Measurements from ENCODE around the gene DGKA.
"Not testable (repeated sequence)": the region's sequence is repeated elsewhere in the genome, so short reads cannot be mapped to it uniquely, and the experiment has no call there.

Gene DGKA

GRCh38 chr12:56003376-56003775, 72.4 kb downstream of the DGKA start:
- H3K4me3 ChIP-seq (ENCODE audit: low read depth in 1 of 2, low read length in 2 of 2); H3K27ac ChIP-seq (ENCODE audit: low read length); H3K9me3 ChIP-seq (ENCODE audit: control insufficient read depth in 1 of 2, low read length in 2 of 2); H3K27me3 ChIP-seq (ENCODE audit: low read depth, low read length); H3K4me1 ChIP-seq (ENCODE audit: control insufficient read depth in 1 of 2, insufficient read depth in 2 of 2, low read length in 2 of 2): not testable (repeated sequence)
- peaks cover 22 to 28% of the 10 kb centered on the region in 2 donors for H3K36me3 ChIP-seq (ENCODE audit: control insufficient read depth in 1 of 2, insufficient read depth in 2 of 2, low read length in 2 of 2)

Data from muscle layer of duodenum (tissue), 2 donors.